Measurements from ENCODE around the gene VCAN.

GRCh38 chr5:83526289-83526688, 54.7 kb downstream of the VCAN start:
- TF ChIP-seq FOXA1 (IDR thresholded peaks at IDR 0.05), result no peak
- TF ChIP-seq PKNOX1 (IDR thresholded peaks at IDR 0.05), result no peak
- no peak for TF ChIP-seq SP1 (IDR thresholded peaks at IDR 0.05)
- TF ChIP-seq TARDBP (IDR thresholded peaks at IDR 0.05), result no peak
